Dedifferentiated amniotic fluid mesenchymal stem cell (primary cell): ENCODE results near the gene TSSK3.
A peak's percentile ranks its signal among the peaks of the same experiment; 100 is the strongest.
"Not testable (repeated sequence)": the region's sequence is repeated elsewhere in the genome, so short reads cannot be mapped to it uniquely, and the experiment has no call there.

Experiments
- DNase-seq: peaks from one replicate; pipeline ENCODE4 v3.0.0-alpha.2; 2016; ENCODE audit errors: extremely low spot score

TSSK3 gene

DNA sequence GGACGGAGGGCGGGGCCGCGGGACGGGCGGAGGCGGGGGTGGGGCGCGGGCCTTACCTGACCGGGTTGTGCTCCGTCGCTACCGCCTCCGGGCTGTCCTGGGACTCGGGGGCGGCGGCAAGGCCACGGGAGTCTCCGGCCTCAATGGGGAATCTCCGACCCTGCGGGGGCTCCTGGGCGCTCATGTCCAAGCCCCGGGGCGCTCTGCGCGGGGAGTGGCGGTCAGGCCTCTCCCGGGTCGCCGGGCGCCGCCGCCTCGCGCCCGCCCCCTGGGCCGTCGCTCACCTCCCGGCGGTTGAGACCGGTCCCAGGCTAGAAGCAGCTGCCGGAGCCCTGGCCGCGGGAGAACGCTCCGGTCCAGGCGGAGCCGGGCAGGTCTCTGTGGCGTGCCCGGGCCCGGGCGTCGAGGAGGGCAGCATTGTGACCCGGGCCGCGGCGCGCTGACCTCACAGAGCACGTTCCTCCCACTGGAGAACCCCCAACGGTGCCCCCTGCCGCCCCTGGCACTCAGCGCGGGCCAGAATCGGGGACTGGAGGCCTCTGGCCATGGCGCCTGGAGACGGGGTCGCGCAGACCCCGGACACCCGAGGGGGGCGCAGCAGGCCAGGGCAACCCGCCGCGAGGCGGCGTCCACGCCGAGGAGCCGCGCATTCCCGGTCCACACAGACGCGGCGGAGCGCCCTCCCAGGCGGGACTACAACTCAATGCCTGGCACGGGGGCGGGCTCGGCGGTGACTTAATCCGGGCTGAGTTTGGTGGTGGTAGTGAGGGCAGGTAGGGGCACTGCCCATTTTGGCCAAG is 465 bp upstream of the TSSK3 start:
- no peak for DNase-seq

- DNase-seq = no peak
Observed at GRCh38 chr1:32363713-32364112, 1.4 kb downstream of the TSSK3 start.

- no peak for DNase-seq
Observed at GRCh38 chr1:32364836-32365235, 2.5 kb downstream of the TSSK3 start.

DNA sequence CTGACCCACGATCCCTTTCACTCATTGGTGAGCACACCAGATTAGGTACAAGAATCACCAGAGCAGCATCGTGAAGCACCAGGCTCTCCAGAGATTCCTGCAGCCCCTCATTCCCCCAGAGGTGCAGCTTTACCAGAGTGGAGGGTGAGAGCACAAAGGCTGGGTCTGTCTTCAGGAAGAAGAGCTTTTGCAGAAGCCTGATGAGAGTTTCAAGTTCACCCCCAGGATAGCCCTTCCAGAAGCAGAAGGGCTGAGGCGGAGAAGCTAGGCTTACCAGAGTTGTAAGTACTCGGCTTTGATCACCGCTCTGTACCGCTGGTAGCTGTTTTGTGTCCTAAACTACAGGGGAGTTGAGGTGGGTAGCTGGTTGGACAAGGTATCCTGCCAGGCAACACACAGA is 3.1 kb downstream of the TSSK3 start:
- no peak for DNase-seq

DNA sequence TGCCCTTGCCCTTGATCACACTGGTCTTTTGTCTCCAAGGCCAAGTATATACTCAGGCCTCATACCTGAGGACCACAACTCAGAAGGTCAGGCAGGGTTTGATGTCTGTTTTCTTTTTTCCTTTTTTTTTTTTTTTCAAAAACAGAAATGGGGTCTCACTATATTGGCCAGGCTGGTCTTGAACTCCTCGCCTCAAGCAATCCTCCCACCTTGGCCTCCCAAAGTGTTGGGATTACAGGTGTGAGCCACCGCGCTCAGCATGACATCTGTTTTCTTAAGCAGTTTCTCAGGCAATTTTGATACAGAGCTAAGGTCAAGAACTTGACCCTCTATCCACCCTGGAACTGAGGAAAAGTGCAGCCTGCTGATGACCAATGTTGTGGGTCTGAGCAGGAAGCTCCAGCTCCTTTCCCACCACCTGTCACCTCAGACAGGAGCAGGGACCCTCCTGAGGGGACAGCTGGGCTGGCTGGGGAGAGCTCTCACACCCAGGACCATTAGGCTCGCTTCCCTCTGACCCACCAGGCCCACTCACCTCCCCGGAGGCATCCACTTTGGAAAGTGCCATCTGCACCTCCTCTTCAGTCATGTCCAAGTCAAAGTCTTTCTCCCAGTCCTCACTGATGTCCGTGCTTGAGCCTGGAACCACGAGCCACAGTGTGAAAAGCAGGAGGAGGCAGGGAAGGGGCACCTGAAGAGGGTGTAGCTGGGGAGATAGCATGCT is 5.7 kb downstream of the TSSK3 start:
- DNase-seq = no peak

DNA sequence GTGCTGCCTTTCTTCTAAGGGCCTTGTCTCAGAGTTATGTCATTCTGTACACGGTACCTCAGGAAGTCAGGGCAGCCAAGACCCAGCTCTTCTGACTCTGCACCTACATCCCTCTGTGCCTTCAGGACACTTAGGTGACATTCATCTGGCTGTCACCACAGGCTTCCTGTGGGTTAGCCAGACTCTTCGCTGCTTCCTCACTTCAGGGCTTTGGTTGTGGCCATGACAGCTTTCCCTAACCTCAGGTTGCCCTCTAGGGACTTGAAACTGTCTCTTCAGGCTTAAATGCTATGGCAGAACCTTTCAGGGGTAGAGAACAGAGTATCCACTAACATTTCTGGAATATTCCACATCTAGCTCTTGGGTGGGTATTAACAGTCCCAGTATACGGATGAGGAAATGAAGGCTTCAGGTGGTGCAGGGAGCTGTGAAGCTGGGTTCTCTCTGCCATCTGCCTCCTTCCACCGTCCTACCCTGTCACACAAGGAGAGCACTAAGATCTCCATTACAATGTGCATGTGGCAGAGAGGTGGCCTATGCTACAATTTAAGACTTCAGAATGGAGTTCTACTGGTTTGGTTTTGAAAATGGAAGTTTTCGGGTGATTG is 9.9 kb downstream of the TSSK3 start:
- no peak for DNase-seq

DNA sequence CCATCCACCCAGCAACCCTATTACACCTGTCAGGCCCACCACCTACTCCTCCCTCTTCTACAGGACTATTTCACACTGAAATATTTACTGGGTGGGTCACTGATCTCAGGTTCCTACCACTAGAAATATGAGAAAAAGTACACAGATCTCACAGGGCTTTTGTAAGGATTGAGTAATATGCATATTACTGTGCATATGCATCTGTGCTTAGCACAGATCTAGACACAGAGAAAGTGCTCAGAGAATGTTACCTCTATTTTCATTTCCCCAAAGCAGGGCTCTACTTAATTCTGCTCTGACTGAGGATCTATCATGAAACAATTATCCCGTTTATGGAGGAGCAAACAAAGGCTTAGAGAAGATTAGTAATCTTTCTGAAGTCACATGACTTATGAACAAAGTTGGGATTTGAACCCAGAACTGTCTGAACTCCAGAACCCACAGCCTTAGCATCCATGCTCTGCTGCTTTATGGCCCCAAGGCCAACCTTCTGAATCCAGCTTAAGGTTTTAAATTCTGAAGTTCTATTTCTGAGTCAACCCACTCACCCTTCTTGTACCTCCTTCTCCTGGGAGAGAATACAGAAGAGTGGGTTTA is 11.8 kb downstream of the TSSK3 start:
- DNase-seq = no peak

DNA sequence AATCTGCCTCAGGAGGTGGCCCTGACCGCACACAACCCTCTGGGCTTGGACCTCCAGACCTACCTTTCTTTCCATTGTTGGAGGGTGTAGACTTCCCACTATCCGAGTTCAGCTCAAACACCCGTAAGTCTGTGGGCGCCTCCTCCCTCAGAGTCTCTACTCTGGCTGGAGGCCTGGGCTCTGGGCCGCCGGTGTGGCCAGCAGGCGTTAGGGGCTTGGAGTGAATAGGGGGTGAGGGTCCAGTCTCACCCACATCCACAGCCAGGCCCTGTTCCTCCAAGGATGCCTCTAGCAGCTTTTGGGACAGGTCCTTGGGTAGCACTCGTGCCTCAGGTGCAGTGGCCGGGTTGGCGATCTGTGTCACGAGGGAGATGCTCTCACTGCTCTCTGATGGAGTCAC is 13.9 kb downstream of the TSSK3 start:
- DNase-seq = no peak

DNA sequence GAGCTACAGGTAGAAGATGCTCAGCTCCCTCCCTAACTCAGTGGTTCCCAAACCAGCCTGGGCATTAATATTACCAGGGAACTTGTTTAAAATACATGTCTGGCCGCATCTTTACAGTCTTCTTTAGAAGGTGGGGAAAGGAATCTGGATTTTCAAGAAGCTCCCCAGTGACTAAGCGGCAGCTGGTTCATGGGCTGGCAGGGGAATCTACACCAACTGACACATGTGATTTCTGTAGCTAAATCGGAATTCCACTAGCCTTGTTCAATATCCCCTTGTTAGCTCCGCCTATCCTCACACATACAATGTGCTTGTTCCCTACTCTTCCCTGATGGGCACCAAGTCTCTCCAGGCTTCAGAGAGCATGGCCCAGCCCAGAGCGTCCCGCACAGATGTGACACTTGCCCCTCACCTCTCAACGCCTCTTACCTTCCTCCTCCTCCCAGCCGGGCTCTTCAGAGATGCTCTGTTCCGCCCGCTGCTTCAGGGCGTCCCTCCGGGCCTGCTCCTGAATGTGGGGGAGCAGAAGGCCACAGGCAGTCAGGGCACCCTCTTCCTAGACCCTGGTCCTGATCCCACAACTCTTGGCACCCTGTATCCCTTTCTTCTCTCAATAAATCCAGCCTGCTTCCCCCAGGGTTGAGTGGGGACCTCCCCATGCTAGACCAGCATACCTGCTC is 15.3 kb downstream of the TSSK3 start:
- DNase-seq = no peak

- no peak for DNase-seq
Observed at GRCh38 chr1:32380057-32380456, 17.7 kb downstream of the TSSK3 start.

GRCh38 chr1:32386676-32387392 is 24.5 kb downstream of the TSSK3 start:
- DNase-seq = no peak

DNA sequence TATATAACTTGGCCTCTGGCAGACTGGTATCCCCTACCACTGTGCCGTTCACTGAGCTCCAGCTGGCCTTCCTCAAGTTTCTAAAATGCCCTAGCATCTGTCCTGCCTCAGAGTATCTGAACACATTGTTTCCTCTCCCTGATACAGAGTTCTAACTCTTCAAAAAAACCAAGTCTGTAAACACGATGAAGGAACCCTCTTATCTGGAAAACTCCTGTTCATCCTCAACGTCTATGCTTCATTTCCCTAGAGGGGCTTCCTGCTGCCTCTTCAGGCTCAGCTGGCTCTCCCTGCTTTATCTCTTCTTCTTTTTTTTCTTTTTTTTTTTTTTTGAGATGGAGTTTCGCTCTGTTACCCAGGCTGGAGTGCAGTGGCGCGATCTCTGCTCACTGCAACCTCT is 26.3 kb downstream of the TSSK3 start:
- no peak for DNase-seq

DNA sequence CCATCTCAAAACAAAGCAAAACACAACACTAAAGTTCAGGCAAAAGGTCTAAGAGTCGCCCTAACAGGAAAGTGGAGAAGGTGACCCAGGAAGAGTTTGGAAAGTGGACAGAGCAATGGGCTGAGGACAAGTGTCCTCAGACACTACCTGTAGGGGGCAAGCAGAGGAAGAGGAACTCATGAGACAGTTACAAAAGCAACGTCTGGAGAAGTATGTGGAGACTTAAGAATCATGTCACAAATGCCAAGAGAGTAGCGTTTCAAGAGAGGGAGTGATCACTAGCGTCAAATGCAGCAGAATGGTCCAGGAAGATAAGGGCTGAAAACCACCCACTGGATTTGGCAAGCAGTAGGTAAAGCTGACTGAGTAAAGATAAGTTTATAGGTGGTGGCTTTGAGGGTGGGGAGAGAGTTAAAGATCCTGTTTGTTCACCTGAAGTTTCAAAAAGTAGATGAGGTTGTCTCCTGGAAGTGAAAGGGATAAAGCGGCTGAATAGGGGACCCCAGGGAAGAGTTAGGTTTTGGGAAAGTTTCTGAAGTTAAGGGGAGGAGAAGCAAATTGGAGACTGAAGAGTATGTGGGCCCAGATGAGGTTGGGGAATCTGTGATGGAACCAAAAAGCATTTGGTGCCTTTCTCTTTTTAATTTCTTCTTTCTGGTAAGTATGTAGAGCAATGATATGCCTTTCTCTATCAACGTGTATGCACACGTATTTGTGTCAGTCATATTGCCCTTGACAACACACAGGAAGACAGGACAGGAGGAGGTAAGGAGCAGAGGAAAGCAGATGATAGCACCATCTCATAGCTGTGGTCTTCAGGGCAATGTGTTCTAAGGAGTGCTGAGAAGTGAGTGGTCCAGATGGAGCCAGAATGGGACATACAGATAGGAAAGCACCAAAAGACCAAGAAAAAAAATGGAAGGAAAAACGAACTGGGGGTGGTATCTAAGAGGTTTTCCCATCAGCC is 28.8 kb downstream of the TSSK3 start:
- no peak for DNase-seq

GRCh38 chr1:32392325-32392724 is 30.0 kb downstream of the TSSK3 start:
- no peak for DNase-seq

GRCh38 chr1:32393136-32393535 is 30.8 kb downstream of the TSSK3 start:
- DNase-seq = no peak

DNA sequence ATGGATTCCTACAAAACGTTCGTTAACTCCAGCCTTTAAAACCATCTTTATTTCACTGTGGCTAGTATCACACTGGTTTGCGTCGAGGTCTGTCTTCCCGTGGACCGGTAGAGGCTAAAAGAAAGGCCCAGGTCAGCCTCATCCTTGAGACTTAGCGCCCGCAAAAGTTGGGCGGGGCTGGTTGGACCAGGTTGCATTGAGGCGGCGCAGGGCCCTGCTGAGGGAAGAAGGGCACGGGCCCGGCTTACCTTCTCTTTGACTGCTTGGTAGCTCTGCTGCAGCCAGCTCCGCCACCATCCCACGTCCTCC is 31.4 kb downstream of the TSSK3 start:
- no peak for DNase-seq

- peak; percentile 95 for DNase-seq
Observed at GRCh38 chr1:32394141-32394889, 32.0 kb downstream of the TSSK3 start, which contains the start of gene BSDC1. TSS of gene BSDC1 (minus strand) at chr1:32394441. CDS start at chr1:32394414, 27 bp downstream.

- DNase-seq = no peak
Observed at GRCh38 chr1:32394890-32395432, 32.6 kb downstream of the TSSK3 start.

DNA sequence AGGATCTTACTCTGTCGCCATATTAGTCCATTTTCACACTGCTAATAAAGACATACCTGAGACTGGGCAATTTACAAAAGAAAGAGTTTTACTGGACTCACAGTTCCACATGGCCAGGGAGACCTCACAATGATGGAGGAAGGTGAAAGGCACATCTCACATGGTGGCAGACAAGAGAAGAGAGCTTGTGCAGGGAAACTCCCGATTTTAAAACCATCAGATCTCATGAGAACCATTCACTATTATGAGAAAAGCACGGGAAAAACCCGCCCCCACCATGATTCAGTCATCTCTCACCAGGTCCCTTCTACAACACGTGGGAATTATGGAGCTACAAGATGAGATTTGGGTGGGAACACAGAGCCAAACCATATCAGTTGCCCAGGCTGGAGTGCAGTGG is 34.2 kb downstream of the TSSK3 start:
- not testable (repeated sequence) for DNase-seq
